WERI-Rb-1 (cell line): ENCODE measurements around the gene LRBA.

Experiments
- DNase-seq: peaks from one replicate; pipeline ENCODE4 v3.0.0-alpha.2; 2020
- H3K27ac ChIP-seq: fragments of 250-450 bp; sonication (Bioruptor Pico); 2 replicates; pipeline ENCODE4 v1.5.1; 2020; ENCODE audit warnings: mild to moderate bottlenecking, moderate library complexity
- H3K27me3 ChIP-seq: fragments of 250-450 bp; sonication (Bioruptor Pico); 2 replicates; pipeline ENCODE4 v1.5.1; 2021; ENCODE audit warnings: mild to moderate bottlenecking, low read depth, moderate library complexity; ENCODE audit not compliant: insufficient read depth, severe bottlenecking
- H3K36me3 ChIP-seq: fragments of 250-450 bp; sonication (Bioruptor Pico); 2 replicates; pipeline ENCODE4 v1.5.1; 2020; ENCODE audit warnings: mild to moderate bottlenecking, moderate library complexity
- H3K4me3 ChIP-seq: 2 replicates; pipeline ENCODE4 v1.5.1; 2011; ENCODE audit warnings: low read depth, mild to moderate bottlenecking, control low read depth, low read length
- H3K9me3 ChIP-seq: fragments of 250-450 bp; sonication (Bioruptor Pico); 2 replicates; pipeline ENCODE4 v1.5.1; 2021; ENCODE audit warnings: mild to moderate bottlenecking, moderate library complexity; ENCODE audit not compliant: severe bottlenecking
- CTCF ChIP-seq: IDR thresholded peaks from 2 replicates; pipeline ENCODE4 v1.5.1; 2011; ENCODE audit warnings: low read depth, mild to moderate bottlenecking, control low read depth, inconsistent platforms, low read length

Gene LRBA

DNA sequence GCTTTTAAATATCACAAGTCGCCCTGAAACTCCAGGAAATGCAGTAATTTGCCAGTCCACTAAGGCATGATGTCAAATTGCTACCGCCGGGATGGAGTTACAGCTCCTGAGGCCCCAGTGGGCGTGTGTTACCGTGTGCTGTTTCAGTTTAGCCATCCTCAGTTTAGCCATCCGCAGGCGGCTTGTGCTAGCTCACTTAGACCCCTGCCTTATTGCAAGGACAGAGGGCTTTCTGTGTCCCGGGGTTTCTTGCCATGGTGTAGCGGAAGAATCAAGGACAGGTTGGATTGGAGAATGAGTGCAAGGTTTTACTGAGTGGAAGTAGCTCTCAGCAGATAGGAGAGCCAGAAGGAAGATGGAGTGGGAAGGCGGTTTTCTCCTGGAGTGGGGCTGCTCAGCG lies 33.8 kb upstream of the LRBA start:
- H3K27me3 ChIP-seq: no peaks in the 10 kb centered on the region
- H3K27ac ChIP-seq: no peak overlapping the region
- no peaks in the 10 kb centered on the region for H3K36me3 ChIP-seq
- no peak for DNase-seq
- TF ChIP-seq CTCF: no peak
- H3K4me3 ChIP-seq: no peak overlapping the region
- H3K9me3 ChIP-seq: no peaks in the 10 kb centered on the region

- peak; percentile 18 for DNase-seq
- Histone ChIP-seq H3K36me3 (no peaks in the 10 kb centered on the region), H3K27ac (peak overlapping the region; percentile 15; the same call in 1 of the 2 replicates), H3K9me3 (no peaks in the 10 kb centered on the region), H3K4me3 (no peak overlapping the region), H3K27me3 (no peaks in the 10 kb centered on the region)
- no peak for TF ChIP-seq CTCF
Measured at GRCh38 chr4:151046609-151047008, 31.5 kb upstream of the LRBA start.

DNA sequence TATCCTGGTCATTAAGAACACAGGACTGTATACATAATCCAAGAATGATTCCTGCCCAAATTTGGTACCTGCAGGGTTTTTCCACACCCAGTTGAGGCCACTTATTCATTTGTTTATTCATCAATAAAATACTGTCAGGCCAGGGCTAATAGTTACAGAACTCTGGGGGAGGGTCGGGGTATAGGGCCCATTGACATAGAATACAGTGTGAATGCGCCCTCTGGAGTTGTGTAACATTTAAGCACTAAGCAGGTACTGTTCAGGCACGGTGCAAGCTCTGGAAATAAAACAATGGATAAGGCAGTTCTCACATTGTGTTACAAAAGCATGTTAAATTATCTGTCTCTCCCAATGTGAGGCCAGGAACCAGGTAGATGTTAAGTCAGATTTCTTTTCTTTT lies 30.8 kb upstream of the LRBA start:
- H3K9me3 ChIP-seq: no peaks in the 10 kb centered on the region
- peak; percentile 51 for TF ChIP-seq CTCF
- H3K36me3 ChIP-seq: no peaks in the 10 kb centered on the region
- no peaks in the 10 kb centered on the region for H3K27me3 ChIP-seq
- no peak overlapping the region for H3K4me3 ChIP-seq
- DNase-seq: peak; percentile 45
- H3K27ac ChIP-seq: no peak overlapping the region

- no peaks in the 10 kb centered on the region for H3K36me3 ChIP-seq
- DNase-seq: no peak
- H3K4me3 ChIP-seq: no peak overlapping the region
- H3K27me3 ChIP-seq: no peaks in the 10 kb centered on the region
- TF ChIP-seq CTCF: no peak
- H3K9me3 ChIP-seq: no peaks in the 10 kb centered on the region
- H3K27ac ChIP-seq: no peak overlapping the region
Measured at GRCh38 chr4:151043803-151044515, 28.9 kb upstream of the LRBA start.

- Histone ChIP-seq H3K9me3 (no peaks in the 10 kb centered on the region), H3K27ac (no peak overlapping the region)
- TF ChIP-seq CTCF: no peak
Measured at GRCh38 chr4:151039733-151040132, 24.6 kb upstream of the LRBA start.

DNA sequence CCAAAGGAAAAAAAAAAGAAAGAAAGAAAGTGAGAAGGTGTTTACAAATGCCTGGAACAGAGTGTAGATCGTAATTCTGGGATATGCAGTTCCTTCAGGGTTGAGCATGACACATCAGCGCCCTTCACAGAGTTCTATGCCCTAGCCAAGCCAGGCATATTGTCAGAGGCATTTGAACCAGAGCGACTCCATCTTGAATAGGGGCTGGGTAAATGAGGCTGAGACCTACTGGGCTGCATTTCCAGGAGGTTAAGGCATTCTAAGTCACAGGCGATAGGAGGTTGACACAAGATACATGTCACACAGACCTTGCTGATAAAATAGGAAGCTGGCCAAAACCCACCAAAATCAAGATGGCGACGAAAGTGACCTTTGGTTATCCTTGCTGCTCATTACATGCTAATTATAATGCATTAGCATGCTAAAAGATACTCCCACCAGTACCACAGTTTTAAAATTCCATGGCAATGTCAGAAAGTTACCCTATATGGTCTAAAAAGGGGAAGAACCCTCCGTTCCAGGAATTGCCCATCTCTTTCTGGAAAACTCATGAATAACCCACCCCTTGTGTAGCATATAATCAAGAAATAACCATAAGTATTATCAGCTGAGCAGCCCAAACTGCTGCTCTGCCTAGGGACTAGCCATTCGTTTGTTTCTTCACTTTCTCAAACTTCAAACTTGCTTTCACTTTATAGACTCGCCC lies 23.5 kb upstream of the LRBA start:
- Histone ChIP-seq H3K9me3 (no peaks in the 10 kb centered on the region), H3K4me3 (no peak overlapping the region), H3K27me3 (no peaks in the 10 kb centered on the region), H3K27ac (no peak overlapping the region), H3K36me3 (no peaks in the 10 kb centered on the region)
- no peak for TF ChIP-seq CTCF
- DNase-seq: no peak

More at GRCh38 chr4:151039733-151040132, 24.6 kb upstream of the LRBA start:
- H3K36me3 ChIP-seq: no peaks in the 10 kb centered on the region
- DNase-seq: no peak
- no peak overlapping the region for H3K4me3 ChIP-seq
- H3K27me3 ChIP-seq: no peaks in the 10 kb centered on the region
